GM13976 (cell line): ENCODE results near the gene RFTN1.
A peak's percentile ranks its signal among the peaks of the same experiment; 100 is the strongest.

ENCODE experiments used
- DNase-seq: peaks from one replicate; pipeline ENCODE4 v3.0.0; 2012; ENCODE audit warnings: low spot score
- in situ Hi-C: fragments of 300-500 bp; cut with MboI; formaldehyde crosslinking; loops from one replicate; pipeline ENCODE4 v1.12.0; 2022; ENCODE audit warnings: low sequenced_read_pairs, mixed read lengths, inconsistent platforms; ENCODE audit not compliant: unreplicated experiment
- TF ChIP-seq, protein P1 (sequence below): IDR thresholded peaks from 2 replicates; pipeline ENCODE4 v1.5.1; 2012; ENCODE audit warnings: borderline replicate concordance, mild to moderate bottlenecking; ENCODE audit not compliant: insufficient read depth; ENCODE audit errors: extremely low read depth, missing control alignments, control extremely low read depth

Gene RFTN1

DNA sequence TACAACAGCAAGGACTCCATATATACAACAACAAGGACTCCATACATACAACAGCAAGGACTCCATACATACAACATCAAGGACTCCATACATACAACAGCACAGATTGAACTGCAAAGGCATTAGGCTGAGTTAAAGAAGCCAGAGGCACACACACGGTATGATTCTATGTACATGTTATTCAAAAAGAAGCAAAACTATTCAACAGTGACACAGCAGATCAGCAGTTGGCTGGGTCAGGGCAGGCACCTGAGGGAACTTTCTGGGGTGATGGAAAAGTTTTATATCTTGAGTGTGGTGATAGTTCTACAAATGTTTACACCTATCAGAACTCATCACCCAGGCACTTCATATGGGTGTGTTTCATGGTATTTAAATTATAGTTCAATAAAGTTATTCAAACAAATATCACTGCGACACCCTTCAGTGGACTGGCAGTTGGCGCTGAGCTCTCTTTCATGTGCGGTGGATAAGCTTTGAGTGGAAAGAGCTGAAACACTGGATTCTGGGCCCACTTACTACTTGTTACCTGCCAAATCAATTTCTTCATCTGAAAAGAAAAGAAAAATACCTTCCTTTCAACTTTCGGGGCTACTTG lies 28.0 kb downstream of the RFTN1 start:
- in situ Hi-C loops: no loop called here
- TF ChIP-seq, protein P1, sequence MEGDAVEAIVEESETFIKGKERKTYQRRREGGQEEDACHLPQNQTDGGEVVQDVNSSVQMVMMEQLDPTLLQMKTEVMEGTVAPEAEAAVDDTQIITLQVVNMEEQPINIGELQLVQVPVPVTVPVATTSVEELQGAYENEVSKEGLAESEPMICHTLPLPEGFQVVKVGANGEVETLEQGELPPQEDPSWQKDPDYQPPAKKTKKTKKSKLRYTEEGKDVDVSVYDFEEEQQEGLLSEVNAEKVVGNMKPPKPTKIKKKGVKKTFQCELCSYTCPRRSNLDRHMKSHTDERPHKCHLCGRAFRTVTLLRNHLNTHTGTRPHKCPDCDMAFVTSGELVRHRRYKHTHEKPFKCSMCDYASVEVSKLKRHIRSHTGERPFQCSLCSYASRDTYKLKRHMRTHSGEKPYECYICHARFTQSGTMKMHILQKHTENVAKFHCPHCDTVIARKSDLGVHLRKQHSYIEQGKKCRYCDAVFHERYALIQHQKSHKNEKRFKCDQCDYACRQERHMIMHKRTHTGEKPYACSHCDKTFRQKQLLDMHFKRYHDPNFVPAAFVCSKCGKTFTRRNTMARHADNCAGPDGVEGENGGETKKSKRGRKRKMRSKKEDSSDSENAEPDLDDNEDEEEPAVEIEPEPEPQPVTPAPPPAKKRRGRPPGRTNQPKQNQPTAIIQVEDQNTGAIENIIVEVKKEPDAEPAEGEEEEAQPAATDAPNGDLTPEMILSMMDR: no peak

DNA sequence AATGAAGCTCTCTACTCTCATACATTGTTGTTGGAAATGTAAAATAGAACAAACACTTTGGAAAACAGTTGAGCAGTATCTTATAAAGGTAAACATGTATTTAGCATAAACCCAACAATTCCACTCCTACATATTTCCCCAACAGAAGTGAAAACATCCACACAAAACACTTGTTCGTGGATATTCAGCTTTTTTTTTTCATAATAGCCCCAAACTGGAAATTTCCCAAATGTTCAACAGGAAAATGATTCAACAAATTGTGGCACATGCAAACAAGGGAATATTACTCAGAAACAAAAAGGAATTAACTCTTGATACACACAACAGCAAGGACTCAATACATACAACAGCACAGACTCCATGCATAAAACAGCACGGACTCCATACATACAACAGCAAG lies 28.5 kb downstream of the RFTN1 start:
- TF ChIP-seq, protein P1: no peak
- no peak for DNase-seq
- in situ Hi-C loops: no loop called here

More for the DNA sequence above, 28.0 kb downstream of the RFTN1 start:
- no peak for DNase-seq

DNA sequence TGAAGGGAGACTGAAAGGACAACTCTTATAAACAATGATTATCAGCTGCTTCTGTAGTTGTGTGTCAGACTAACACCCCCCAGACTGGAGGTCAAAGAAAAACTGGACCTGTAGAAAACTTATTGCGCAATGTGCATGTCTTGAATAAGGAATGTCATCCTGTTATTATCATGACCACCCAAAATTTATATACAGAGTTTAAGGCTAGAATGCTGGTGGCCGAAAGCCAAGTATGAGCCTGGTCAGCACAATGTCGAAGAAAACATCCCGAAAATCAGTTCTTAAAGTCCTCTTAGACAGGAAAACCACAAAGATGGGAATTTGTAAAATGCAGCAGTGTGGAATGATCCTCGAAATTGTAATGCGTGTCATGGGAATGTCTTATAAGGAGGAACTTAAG lies 29.3 kb downstream of the RFTN1 start:
- no peak for DNase-seq
- TF ChIP-seq, protein P1: no peak
- in situ Hi-C loops: no loop called here

DNA sequence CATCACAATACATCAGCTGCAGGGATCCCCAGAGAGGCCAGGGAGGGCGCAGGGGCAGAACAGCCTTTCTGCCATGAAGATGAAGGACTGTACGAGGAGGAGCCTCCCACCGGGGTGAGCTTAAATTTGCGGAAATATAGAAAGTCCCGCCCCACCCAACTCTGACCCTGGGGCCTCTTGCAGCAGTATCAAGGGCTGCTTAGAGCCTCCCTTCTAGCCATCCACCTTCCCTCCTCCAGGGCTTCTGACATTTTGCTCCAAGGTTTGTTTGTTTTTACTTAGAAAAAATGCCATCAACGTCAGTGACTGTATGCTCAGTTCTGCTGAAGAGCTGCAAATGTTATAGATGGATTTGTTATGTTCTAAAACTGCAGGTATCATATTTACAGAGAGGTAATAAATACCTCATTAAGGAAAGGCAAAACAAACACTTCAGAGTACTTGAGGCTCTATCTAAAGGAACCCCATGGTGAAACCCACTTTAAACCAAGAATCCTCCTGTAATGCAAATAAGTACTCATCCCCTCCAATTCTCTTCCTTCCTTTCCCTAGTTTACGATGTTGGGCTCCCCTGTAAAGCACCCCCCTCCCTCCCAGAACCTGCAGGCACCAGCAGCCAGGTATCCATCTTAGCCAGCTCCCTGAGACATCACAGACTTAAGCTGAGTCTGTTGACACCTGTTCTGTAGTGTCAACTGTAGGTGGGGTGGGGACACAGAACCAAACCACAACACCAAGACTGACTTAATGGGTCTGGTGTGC lies 30.5 kb downstream of the RFTN1 start:
- DNase-seq: peak; percentile 35
- TF ChIP-seq, protein P1: no peak
- in situ Hi-C loops: no loop called here

DNA sequence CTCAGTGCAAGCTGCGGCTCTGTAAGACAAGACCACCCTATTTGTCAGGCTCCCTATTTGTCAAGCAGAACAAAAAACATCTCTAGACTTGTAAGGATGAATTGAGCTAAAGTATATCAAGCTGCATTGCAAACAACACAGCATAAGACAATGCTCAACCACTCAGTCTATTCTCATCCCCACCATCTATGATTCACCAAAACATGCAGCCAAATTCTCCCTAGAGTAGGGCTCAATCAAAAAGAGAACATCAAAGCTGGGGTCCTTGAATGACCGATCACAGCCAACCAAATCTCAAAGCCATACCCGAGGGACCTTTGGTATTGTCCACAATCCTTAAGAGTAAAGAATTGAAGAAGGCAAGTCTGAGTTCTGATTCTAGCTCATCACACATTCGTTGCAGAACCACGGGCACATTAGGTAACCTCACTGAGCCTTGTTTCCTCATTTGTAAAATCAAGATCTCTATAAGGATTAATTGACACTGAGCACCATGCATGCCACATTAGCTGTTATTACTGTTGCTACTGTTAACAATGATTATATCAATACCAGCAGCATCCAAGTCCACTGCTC lies 31.2 kb downstream of the RFTN1 start:
- TF ChIP-seq, protein P1: no peak
- in situ Hi-C loops: no loop called here
- no peak for DNase-seq

DNA sequence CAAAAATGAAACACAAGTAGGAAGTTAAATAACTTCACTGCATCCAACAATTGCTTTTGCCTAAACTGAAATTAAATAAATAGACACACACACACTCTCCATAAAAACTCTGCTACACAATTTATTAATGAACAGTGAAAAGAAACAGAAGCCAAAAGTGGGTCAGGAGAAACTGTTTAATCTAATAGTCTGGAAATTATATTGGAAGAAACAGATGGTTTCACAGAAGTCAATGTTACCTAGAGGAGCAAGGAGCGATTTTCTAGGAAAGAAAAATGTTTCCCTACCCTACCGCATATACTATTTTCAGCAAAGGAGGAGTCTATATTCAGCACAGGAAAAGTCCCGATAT lies 32.0 kb downstream of the RFTN1 start:
- in situ Hi-C loops: no loop called here
- TF ChIP-seq, protein P1: no peak
- no peak for DNase-seq
